ENCODE measurements around the gene SNRPD3. TPM values are rescaled to one million over a fixed set of nuclear protein-coding genes. Genes with fewer than 3 reads are reported as not detected.
A peak's percentile ranks its signal among the peaks of the same experiment; 100 is the strongest.
"Not testable (repeated sequence)": the region's sequence is repeated elsewhere in the genome, so short reads cannot be mapped to it uniquely, and the experiment has no call there.

Gene SNRPD3
- total RNA-seq, 1 experiment from 2014 or later, result 182 TPM

DNA sequence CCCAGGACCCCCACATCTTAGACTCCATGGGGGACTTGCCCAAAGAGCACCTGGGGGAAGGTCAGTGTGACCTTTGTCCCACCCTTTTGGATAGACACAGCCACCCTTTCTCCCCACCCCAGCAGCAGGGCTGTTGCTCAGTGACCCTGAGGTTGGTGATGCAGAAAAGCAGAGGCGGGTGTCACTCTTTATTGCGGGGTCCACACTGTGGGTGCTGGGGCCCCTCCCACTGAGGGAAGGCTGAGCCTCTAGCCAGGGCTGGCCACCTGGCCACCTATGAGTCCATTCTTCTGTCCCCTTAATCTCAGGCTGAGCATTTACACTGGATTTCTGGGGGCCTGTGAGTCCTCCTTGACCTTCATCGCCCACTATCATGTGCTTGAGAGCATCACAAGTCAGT lies 29.7 kb downstream of the SNRPD3 start:
- in situ Hi-C loops (cut with HindIII; ENCODE audit: low pct_unique_long_range_greater_than_20kb, low sequenced_read_pairs), result no loop called here

DNA sequence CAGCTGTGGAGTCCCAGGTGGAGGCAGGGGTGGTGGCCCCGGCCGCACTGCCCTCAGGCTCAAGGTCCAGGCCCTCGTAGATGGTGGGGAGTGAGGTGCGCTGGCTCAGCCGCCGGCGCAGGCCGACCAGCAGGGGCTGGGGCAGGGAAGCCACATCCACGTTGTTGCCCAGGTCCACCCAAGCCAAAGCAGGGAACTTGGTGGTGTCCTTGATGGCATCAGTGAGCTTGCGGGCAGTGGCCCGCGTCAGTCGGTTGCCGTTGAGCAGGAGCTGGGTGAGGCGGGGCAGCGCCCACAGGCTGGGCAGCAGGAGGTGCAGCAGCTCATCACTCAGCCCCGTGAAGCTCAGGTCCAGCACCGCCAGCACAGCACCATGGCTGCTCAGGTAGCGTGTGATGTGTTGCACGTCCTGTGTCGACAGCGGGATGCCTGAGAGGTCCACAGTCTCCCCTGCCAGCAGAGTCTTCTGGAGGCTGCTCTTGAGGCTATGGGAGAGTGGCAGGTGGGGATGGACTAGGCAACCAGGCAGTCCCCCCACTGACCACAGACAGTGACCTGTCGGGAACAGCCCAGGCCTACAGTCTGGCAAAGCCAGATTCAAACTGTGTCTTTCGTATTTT lies 30.2 kb downstream of the SNRPD3 start:
- in situ Hi-C loops (cut with HindIII; ENCODE audit: low pct_unique_long_range_greater_than_20kb, low sequenced_read_pairs), result no loop called here
- no peak for DNase-seq (ENCODE audit: low read depth)

More for the DNA sequence above, 29.7 kb downstream of the SNRPD3 start:
- DNase-seq (ENCODE audit: low read depth), result no peak

DNA sequence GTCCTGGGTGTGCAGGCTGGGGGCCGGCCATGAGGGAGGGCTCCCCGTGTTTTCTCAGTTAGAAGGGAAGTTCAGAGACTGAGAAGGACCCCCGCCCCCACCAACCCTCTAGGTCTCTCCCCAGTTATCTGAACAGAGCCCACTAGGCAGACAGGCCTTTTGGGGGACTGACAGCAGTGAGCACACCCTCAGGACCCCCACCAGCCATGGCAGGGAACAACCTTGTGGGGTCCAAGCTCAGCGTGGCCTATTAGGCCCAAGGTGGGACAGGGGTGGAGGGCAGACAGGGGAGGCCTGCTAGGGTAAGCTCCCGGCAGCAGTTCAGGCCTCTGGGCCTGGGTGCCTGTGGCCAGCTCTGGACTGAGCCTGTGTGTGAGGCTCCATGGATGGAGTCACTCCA lies 31.5 kb downstream of the SNRPD3 start:
- DNase-seq (ENCODE audit: low read depth), result no peak
- in situ Hi-C loops (cut with HindIII; ENCODE audit: low pct_unique_long_range_greater_than_20kb, low sequenced_read_pairs), result no loop called here

DNA sequence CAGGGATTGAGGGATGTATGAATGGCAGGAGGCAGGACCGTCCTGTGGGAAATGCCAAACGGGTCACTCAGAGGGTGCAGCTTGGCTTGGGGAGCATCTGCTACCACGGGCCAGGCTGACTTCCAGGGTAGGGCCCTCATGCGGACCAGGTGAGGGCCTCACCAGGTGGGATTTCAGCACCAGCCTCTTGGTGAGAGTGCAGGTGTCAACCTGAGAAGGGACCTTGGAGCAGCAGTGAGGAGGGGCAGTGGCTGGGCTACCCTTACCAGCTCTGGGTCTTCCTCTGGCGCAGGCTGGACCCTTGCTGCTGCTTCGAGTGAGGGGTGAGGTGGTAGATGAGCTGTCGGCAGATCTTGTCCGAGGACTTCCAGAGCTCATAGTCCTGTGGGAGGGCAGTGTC lies 32.1 kb downstream of the SNRPD3 start:
- in situ Hi-C loops (cut with HindIII; ENCODE audit: low pct_unique_long_range_greater_than_20kb, low sequenced_read_pairs), result no loop called here
- DNase-seq (ENCODE audit: low read depth), result no peak

DNA sequence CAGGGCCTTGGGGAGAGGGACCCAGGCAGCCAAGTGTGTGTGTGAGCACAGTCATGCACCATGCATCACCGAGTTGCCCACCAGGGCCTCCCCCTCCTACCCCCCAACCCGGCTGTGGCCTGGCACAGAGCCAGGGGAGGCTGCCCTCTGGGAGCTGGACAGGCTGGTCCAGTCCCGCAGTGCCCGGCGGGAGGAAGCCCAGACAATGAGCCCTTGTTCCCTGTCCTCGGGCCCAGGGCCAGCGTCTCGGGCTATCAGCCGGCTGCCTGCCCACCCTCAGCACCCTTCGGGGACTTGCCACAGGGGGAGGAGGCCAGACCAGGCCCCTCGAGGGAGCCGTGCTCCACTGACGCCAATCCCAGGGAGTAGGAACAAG lies 32.6 kb downstream of the SNRPD3 start:
- in situ Hi-C loops (cut with HindIII; ENCODE audit: low pct_unique_long_range_greater_than_20kb, low sequenced_read_pairs), result no loop called here

DNA sequence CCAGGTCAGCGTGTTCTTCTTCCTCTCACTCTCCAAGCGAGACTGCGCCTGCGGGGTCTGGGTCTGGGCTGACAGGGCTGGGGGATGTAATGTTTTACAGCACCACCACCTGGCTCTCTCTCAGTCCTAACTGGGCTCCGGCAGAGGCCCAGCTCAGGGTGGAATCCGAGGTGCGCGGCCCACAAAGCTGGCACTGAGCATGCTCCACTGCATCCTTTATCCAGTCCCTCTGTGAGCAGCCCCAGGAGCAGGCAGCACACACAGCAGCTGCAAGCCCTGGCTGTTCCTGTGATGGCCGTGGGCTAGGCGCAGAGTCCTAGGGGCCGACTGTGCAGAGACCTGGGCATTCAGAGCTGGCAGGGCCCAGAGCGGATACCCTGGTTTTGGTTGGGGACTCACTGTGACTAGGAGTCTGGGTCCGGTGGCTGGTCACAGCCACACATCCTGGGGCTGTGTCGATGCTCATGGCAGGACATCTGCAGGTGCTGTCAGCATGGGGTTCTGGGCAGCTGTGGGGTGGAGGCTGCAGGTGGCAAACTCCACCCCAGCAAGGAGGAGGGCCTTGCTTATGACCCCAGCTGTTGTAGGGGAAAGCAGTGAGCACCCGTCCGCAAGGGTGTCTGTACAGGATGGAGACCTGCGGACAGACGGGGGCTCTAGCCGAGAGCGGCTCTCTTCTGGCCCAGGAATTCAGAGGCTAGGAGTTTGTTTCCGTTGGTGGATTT lies 33.1 kb downstream of the SNRPD3 start:
- in situ Hi-C loops (cut with HindIII; ENCODE audit: low pct_unique_long_range_greater_than_20kb, low sequenced_read_pairs), result no loop called here
- DNase-seq (ENCODE audit: low read depth), result no peak

More for the DNA sequence above, 32.6 kb downstream of the SNRPD3 start:
- no peak for DNase-seq (ENCODE audit: low read depth)

DNA sequence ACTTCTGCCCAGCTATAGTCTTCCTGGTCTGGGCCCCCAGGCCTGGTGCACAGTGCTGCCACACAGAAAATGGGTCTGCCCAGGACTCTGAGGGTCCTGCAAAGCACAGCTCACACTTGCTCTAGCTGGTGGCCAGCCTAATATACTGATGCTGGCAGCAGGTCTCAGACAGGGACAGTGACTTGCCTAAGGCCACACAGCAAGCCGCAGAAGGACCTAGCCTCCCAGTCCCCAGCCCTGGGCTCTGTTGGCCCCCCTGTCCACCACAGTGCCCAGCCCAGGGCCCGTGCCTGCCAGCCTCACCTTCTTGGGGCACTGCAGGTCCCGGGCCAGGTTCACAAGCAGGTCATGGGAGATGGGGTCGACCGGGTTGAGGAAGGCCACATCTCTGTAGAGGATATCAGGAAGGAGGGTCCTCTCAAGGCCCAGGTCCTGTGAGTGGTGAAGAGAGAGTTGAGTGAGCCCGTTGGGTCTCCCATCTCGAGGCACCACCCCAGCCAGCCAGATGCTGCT lies 33.8 kb downstream of the SNRPD3 start:
- DNase-seq (ENCODE audit: low read depth), result no peak
- in situ Hi-C loops (cut with HindIII; ENCODE audit: low pct_unique_long_range_greater_than_20kb, low sequenced_read_pairs), result no loop called here

DNA sequence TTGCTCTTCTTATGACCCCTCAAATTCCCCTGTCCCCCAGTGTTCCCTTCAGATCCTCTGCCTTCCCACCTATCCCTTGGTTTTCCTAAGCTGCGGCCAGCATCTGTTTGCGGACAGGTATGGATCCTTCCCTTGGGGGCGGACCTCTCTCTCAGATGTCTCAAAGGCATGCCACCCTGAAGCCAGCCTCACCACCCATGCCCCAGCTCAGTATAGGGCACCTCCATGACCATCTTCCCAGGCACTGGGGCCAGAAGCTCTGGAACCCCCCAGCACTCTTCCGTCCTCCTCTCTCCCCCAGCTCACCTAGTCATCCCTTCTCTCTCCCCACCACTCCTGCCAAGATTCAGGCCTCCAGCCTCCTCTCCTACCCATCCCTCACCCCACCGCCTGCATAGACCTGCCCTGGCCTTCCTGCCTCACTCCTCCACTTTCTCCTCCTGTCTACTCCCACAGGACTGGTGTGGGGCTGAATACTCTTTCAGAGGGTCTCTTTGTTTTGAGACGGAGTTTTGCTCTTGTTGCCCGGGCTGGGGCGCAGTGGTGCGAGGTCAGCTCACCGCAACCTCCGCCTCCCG lies 34.9 kb downstream of the SNRPD3 start:
- no peak for DNase-seq (ENCODE audit: low read depth)
- in situ Hi-C loops (cut with HindIII; ENCODE audit: low pct_unique_long_range_greater_than_20kb, low sequenced_read_pairs), result no loop called here

DNA sequence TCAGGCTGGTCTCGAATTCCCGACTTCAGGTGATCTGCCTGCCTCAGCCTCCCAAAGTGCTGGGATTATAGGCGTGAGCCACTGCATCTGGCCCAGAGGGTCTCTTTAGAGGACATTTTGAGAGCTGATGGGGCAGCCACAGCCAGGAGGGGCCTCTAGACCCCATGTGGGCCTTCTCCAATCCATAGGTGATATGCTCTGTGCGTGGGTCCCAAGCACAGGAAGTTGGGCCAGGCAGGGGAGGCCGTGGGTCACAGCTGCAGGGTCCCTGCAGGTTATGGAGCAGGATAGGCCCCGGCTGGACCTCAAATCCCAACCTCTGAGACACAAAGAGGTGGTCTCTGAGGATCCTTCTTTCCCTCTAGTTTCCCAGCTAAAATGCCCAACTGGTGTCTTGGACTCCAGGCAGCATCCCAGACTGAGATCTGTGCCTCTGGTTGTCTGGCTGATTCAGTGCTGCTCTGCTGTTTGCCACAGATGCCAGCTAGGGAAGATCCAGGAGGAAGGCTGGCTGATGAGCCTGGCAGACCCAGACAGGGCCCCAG lies 35.6 kb downstream of the SNRPD3 start:
- no peak for DNase-seq (ENCODE audit: low read depth)
- in situ Hi-C loops (cut with HindIII; ENCODE audit: low pct_unique_long_range_greater_than_20kb, low sequenced_read_pairs), result no loop called here

DNA sequence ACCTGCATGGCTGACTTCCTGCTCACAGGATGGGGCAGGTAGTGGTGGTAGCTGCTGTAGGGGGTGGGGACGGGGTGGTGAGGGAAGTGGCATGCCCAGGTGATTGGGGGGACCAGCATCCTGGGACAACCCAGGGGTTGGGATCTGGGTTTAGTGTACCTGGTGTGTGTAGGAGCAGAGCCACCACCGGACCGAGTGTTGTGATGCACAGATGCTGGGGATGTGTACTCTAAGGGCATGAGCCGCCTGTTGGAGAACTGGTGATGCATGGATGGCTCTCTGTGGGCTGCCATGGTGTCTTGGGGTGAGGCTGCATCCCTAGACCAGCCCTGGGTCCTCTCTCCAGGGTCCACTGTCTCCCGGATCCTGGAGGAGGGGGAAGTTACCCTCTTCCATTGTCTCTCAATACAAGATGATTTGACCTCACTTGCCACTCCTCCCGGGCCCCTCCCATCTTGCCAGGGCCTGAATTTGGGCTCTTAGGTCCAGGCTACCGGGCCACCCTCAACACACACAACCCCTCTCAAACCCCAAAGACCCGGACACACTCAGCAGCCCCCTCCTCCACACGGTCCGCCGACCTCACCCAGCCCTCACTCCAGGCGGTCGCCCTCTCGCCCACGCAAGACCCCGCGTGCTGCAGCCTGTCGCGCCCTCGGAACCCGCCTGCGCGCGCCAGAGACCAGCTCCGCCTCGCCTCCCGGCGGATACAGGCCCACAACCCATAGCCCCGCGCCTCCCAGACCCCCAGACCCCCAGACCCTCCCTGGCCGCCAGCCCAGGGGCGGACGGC lies 36.5 kb downstream of the SNRPD3 start:
- DNase-seq (ENCODE audit: low read depth), result peak; percentile 43
- in situ Hi-C loops (cut with HindIII; ENCODE audit: low pct_unique_long_range_greater_than_20kb, low sequenced_read_pairs), result no loop called here

DNA sequence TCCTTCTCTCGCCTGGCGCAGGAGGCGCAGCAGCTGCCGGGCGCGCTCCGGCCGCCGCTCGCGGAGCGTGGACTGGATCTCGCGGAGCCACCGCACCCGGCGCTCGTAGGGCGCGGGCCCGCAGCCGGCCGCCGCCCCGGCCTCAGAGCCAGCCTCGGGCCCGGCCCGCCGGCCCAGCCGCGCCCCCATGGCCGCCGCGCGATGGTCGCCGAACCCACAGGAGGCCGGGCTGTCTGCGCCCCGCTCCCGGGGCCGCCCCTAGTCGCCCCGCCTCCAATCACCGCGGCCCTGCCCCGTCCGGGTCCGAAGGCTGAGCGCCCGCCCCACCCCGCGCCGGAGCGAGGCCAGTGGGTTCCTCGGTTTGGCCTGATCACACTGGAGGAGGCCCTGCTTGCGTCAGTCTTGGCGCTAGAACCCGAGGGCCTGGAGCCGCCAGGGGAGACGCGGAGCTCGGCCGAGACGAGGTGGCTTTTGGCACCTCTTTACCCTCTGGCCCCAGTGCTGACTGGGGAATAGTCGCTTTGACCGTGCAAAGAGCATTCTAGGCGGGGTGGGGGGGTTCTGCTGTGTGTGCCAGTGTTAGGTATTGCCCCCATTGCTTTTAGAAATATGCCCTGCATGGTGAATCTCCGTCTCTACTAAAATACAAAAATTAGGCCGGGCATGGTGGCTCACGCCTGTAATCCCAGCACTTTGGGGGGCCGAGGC lies 37.2 kb downstream of the SNRPD3 start, which contains the start of gene LRRC75B:
TSS of gene LRRC75B (minus strand) at position 223 of the 708 bp plus-strand sequence. CDS start at position 189, 34 bp downstream.
- in situ Hi-C loops (cut with HindIII; ENCODE audit: low pct_unique_long_range_greater_than_20kb, low sequenced_read_pairs), result no loop called here

DNA sequence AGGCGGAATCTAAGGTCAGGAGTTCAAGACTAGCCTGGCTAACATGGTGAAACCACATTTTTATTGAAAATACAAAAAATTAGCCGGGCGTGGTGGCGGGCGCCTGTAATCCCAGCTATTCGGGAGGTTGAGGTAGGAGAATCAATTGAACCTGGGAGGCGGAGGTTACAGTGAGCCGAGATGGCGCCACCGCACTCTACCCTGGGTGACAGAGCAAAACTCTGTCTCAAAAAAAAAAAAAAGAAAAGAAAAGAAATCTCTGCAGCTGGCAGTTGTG lies 37.7 kb downstream of the SNRPD3 start:
- in situ Hi-C loops (cut with HindIII; ENCODE audit: low pct_unique_long_range_greater_than_20kb, low sequenced_read_pairs); DNase-seq (ENCODE audit: low read depth): not testable (repeated sequence)

More for the DNA sequence above, 37.2 kb downstream of the SNRPD3 start, which contains the start of gene LRRC75B:
- DNase-seq (ENCODE audit: low read depth), result peak; percentile 84

DNA sequence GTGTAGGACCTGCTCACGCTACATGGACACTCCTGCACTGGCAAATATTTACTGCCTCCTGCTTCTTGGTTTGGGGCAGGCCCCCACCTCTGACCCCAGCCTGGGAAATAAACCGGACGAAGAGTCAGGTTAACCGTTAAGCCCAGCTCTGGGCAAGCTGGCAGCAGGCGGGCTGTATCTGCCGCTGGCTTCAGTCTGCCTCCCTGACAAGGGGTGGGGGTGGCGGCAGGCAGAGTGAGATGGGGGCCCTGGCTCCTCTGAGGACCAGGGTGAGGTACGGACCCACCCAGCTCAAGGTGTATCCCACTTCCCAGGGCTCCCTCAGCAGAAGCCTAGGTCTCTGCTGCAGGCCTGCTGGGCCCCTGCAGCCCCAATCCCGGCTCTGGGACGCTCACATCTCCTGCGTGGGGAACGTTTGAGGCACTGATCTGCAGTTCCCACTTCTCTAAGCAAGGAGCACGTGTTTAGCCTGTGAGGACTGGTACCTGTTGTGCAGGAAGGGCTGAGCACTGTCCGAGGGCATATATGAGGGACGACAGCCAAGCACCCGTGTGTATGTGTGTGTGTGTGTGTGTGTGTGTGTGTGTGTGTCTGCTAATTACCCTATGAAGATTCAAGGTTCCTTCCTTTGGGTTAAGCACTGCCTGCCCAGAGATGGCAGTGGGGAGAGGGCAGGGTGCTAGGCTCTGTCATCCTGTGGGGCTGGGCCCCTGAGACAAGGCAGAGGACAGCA lies 38.2 kb downstream of the SNRPD3 start:
- no peak for DNase-seq (ENCODE audit: low read depth)
- in situ Hi-C loops (cut with HindIII; ENCODE audit: low pct_unique_long_range_greater_than_20kb, low sequenced_read_pairs), result no loop called here

DNA sequence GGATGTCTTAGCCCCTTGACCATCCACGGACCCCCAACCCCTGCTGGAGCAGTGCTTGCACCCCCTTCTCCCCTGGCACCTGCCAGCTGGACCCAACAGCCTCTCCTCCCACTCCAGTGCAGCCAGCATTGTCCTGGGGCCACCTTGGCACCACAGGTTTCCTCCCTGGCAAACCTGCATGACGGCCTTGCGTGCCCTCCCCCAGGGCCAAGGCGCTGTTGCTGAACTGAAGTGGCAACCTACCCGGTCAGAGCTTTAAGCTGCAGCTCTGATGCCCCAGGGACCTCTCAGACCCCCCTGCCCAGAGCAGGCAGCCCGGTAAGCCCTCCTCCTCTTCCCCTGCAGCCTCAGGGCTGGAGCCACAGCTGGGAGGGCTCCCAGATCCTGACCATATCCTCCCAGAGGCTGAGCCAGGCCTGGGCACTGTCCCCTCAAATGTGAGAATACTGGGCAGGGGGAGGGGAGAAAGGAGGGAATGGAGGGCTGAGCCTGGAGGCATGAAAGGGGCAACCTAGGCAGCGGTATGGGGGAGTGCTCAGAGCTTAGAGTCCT lies 38.8 kb downstream of the SNRPD3 start:
- in situ Hi-C loops (cut with HindIII; ENCODE audit: low pct_unique_long_range_greater_than_20kb, low sequenced_read_pairs), result no loop called here
- DNase-seq (ENCODE audit: low read depth), result no peak

DNA sequence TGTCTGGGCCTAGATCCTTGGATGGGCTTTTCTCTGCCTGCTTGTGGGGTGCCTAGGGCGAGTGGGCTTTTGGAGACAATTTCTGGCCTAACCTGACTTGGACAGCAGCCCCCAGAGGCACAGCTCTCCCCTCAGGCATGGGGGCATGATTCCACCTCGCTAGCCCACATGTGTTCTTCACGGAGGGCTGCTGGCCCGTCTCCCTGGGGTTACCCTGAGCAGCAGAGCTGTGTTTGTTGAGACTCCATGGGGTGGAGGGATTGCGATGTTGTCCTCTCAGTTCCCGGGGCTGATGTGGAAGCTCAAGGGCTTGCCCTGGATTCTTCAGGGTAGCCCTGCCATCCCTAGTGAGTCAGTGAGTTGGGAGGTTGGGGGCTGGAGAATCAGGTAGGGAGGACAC lies 39.4 kb downstream of the SNRPD3 start:
- DNase-seq (ENCODE audit: low read depth), result no peak
- in situ Hi-C loops (cut with HindIII; ENCODE audit: low pct_unique_long_range_greater_than_20kb, low sequenced_read_pairs), result no loop called here

DNA sequence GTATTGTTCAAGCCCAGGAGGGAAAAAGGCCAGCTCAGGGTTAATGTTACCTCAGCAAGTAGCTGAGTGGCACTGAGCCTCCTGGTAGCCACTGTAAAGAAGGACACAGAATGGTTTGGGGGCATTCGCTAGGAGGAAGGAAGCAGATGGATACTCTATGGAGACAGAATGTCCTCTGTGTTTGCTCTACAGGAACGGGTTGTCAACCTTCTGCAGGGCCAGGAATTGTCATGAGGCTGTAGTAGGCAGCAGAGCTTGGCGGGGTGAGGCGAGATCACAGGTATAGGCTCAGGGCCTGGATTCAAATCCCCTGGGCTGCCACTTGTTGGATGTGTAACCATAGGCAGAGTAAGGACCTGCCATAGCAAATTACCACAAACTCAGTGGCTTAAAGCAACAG lies 40.1 kb downstream of the SNRPD3 start:
- no peak for DNase-seq (ENCODE audit: low read depth)
- in situ Hi-C loops (cut with HindIII; ENCODE audit: low pct_unique_long_range_greater_than_20kb, low sequenced_read_pairs), result no loop called here

DNA sequence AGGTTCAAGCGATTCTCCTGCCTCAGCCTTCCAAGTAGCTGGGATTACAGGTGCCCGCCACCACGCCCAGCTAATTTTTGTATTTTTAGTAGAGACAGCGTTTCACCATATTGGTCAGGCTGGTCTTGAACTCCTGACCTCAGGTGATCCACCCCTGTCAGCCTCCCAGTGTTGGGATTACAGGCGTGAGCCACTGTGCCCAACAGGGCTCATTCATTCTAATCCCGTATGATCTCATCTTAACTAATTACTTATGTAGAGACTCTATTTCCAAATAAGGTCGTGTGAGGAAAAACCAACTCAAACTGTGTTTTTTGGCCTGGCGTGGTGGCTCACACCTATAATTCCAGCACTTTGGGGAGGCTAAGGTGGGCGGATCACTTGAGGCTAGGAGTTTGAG lies 41.3 kb downstream of the SNRPD3 start:
- in situ Hi-C loops (cut with HindIII; ENCODE audit: low pct_unique_long_range_greater_than_20kb, low sequenced_read_pairs); DNase-seq (ENCODE audit: low read depth): not testable (repeated sequence)

Data from Caki2 (cell line).